HepG2 (cell line): ENCODE measurements around the gene PPP3R1. TPM values are rescaled to one million over a fixed set of nuclear protein-coding genes. Genes with fewer than 3 reads are reported as not detected.
A peak's percentile ranks its signal among the peaks of the same experiment; 100 is the strongest.

Source experiments
- CBX1 ChIP-seq: IDR thresholded peaks from one replicate; pipeline ENCODE4 v1.6.1; 2016; ENCODE audit warnings: antibody characterized with exemption, low read depth
- HMGXB4 ChIP-seq, 2 experiments: sonication (generic) in 1 of 2; formaldehyde crosslinking in 1 of 2; IDR thresholded peaks; 2 replicates each; pipeline versions ENCODE4 v1.4.0 to v1.6.1; 2018 to 2020; ENCODE audit warnings: missing genetic modification reagents in 2 of 2, borderline replicate concordance in 1 of 2, low read depth in 1 of 2, mild to moderate bottlenecking in 1 of 2, missing biosample characterization in 1 of 2
- HNRNPLL ChIP-seq: fragments of 200-400 bp; formaldehyde crosslinking; IDR thresholded peaks from 2 replicates; pipeline ENCODE4 v1.6.1; 2017; ENCODE audit warnings: mild to moderate bottlenecking, low read depth, low read length; ENCODE audit not compliant: poor library complexity, severe bottlenecking
- KDM3A ChIP-seq: IDR thresholded peaks from 2 replicates; pipeline ENCODE4 v1.6.1; 2018; ENCODE audit warnings: low read depth, missing compliant biosample characterization
- RBFOX2 ChIP-seq: fragments of 200-400 bp; formaldehyde crosslinking; IDR thresholded peaks from 2 replicates; pipeline ENCODE4 v1.6.1; 2017; ENCODE audit warnings: low read depth, mild to moderate bottlenecking, low read length
- RXRB ChIP-seq: IDR thresholded peaks from 2 replicates; pipeline ENCODE4 v1.6.1; 2016; ENCODE audit warnings: borderline replicate concordance, missing genetic modification reagents, missing compliant biosample characterization
- SNAPC2 ChIP-seq: sonication (generic); formaldehyde crosslinking; IDR thresholded peaks from 2 replicates; pipeline ENCODE4 v1.8.1; 2022; ENCODE audit warnings: mild to moderate bottlenecking, missing genetic modification reagents
- U2AF1 ChIP-seq: fragments of 200-400 bp; formaldehyde crosslinking; optimal IDR thresholded peaks from 2 replicates; pipeline ENCODE3; 2017; ENCODE audit warnings: mild to moderate bottlenecking, low read depth, low read length
- U2AF2 ChIP-seq: fragments of 200-400 bp; formaldehyde crosslinking; IDR thresholded peaks from 2 replicates; pipeline ENCODE4 v1.6.1; 2017; ENCODE audit warnings: low read depth, mild to moderate bottlenecking, low read length
- YEATS4 ChIP-seq: sonication (generic); formaldehyde crosslinking; IDR thresholded peaks from 2 replicates; pipeline ENCODE4 v1.4.0; 2020; ENCODE audit warnings: missing genetic modification reagents, borderline replicate concordance
- ZBTB10 ChIP-seq: sonication (generic); formaldehyde crosslinking; IDR thresholded peaks from 2 replicates; pipeline ENCODE4 v1.4.0; 2020; ENCODE audit warnings: missing genetic modification reagents, borderline replicate concordance
- ZBTB46 ChIP-seq: sonication (generic); formaldehyde crosslinking; IDR thresholded peaks from 2 replicates; pipeline ENCODE4 v1.4.0; 2020; ENCODE audit warnings: mild to moderate bottlenecking, missing genetic modification reagents, borderline replicate concordance
- ZBTB7B ChIP-seq: sonication (generic); formaldehyde crosslinking; IDR thresholded peaks from 2 replicates; pipeline ENCODE4 v1.4.0; 2020; ENCODE audit warnings: missing genetic modification reagents
- ZFP90 ChIP-seq: sonication (generic); formaldehyde crosslinking; IDR thresholded peaks from 2 replicates; pipeline ENCODE4 v1.8.0; 2022; ENCODE audit warnings: missing genetic modification reagents, mild to moderate bottlenecking, inconsistent platforms, borderline replicate concordance
- ZNF160 ChIP-seq: sonication (generic); formaldehyde crosslinking; IDR thresholded peaks from 2 replicates; pipeline ENCODE4 v1.8.0; 2022; ENCODE audit warnings: mild to moderate bottlenecking, inconsistent platforms, missing genetic modification reagents
- ZNF20 ChIP-seq: sonication (generic); formaldehyde crosslinking; IDR thresholded peaks from 2 replicates; pipeline ENCODE4 v1.4.0; 2020; ENCODE audit warnings: mild to moderate bottlenecking, moderate library complexity, missing genetic modification reagents
- ZNF335 ChIP-seq: sonication (generic); formaldehyde crosslinking; IDR thresholded peaks from 2 replicates; pipeline ENCODE4 v1.4.0; 2020; ENCODE audit warnings: missing genetic modification reagents
- ZNF354B ChIP-seq: sonication (generic); formaldehyde crosslinking; IDR thresholded peaks from 2 replicates; pipeline ENCODE4 v1.8.0; 2022; ENCODE audit warnings: mild to moderate bottlenecking, missing genetic modification reagents
- ZNF607 ChIP-seq: sonication (generic); formaldehyde crosslinking; IDR thresholded peaks from 2 replicates; pipeline ENCODE4 v1.5.1; 2020; ENCODE audit warnings: missing genetic modification reagents, mild to moderate bottlenecking, borderline replicate concordance
- ZNF766 ChIP-seq: sonication (generic); formaldehyde crosslinking; IDR thresholded peaks from 2 replicates; pipeline ENCODE4 v1.5.0; 2020; ENCODE audit warnings: missing genetic modification reagents, borderline replicate concordance
- ZUFSP ChIP-seq: sonication (generic); formaldehyde crosslinking; IDR thresholded peaks from 2 replicates; pipeline ENCODE4 v1.9.0; 2021; ENCODE audit warnings: missing genetic modification reagents, mild to moderate bottlenecking, borderline replicate concordance
- polyA plus RNA-seq, 8 experiments: library from polyadenylated mRNA; depleted of rRNA in 3 of 8; stranded (reverse) in 7 of 8; unstranded in 1 of 8; fragments of >200 nt; fragmentation: Illumina TruSeq in 4 of 8; extraction: Trizol in 4 of 8; gene quantifications; 2 replicates each; pipeline versions ENCODE4 v1.2.1 to v1.2.3, GENCODE V29; 2011 to 2016; ENCODE audit warnings: low read depth in 4 of 8, missing spikeins in 1 of 8, mixed read lengths in 1 of 8; ENCODE audit not compliant: insufficient read depth in 1 of 8
- total RNA-seq, 5 experiments: library from RNA; depleted of rRNA; stranded (reverse); fragments of >200 nt; fragmentation: Illumina TruSeq; extraction: Trizol; gene quantifications; 2 replicates each; pipeline ENCODE4 v1.2.3, GENCODE V29; 2016; ENCODE audit warnings: low read depth in 1 of 5

PPP3R1 gene
- total and polyA plus RNA-seq, 2 of the 13 experiments (the other 11 are each of a cell fraction or from before 2014, with no cell fraction given): 11.6 to 25.7 TPM

GRCh38 chr2:68157402-68158133, 94.8 kb downstream of the PPP3R1 start, which contains the start of gene PNO1 (continued):
- peak; percentile 82 to 92; a peak in 3 of 4 replicates for TF ChIP-seq HMGXB4 (CRISPR knock-in tag; IDR thresholded peaks at IDR 0.05; ENCODE audit: borderline replicate concordance in 1 of 2, low read depth in 1 of 2)
- TF ChIP-seq ZNF20 (CRISPR knock-in tag): no peak
- no peak for TF ChIP-seq SNAPC2 (CRISPR knock-in tag)
- peak; percentile 91 for TF ChIP-seq YEATS4 (CRISPR knock-in tag)
- peak; percentile 100 for TF ChIP-seq ZNF335 (CRISPR knock-in tag)
- no peak for TF ChIP-seq ZNF354B (CRISPR knock-in tag)
- TF ChIP-seq ZNF607 (CRISPR knock-in tag): no peak; the same call in 1 of the 2 replicates
- TF ChIP-seq HNRNPLL: peak; percentile 78
- peak; percentile 75; the same call in 1 of the 2 replicates for TF ChIP-seq ZFP90 (CRISPR knock-in tag)
- no peak for TF ChIP-seq CBX1
- TF ChIP-seq RBFOX2: peak; percentile 81
- TF ChIP-seq ZBTB7B (CRISPR knock-in tag): peak; percentile 59; the same call in 1 of the 2 replicates
- TF ChIP-seq ZUFSP (CRISPR knock-in tag): no peak
- TF ChIP-seq RXRB (CRISPR knock-in tag): peak; percentile 13; the same call in 1 of the 2 replicates
- TF ChIP-seq KDM3A (CRISPR knock-in tag): peak; percentile 63; the same call in 1 of the 2 replicates
- TF ChIP-seq ZBTB46 (CRISPR knock-in tag): no peak
- TF ChIP-seq U2AF2: no peak
- peak; percentile 9; the same call in 1 of the 2 replicates for TF ChIP-seq ZBTB10 (CRISPR knock-in tag)
- peak; percentile 72 for TF ChIP-seq U2AF1
- TF ChIP-seq ZNF766 (CRISPR knock-in tag): no peak
- TF ChIP-seq ZNF160 (CRISPR knock-in tag): peak; percentile 41; the same call in 1 of the 2 replicates
